Karpas-422 (cell line): ENCODE results near the gene ACTR10. TPM values are rescaled to one million over a fixed set of nuclear protein-coding genes. Genes with fewer than 3 reads are reported as not detected.

ENCODE experiments used
- DNase-seq: peaks from one replicate; pipeline ENCODE4 v3.0.0-alpha.2; 2015
- H2AFZ ChIP-seq: fragments of 200-600 bp; sonication (generic); 2 replicates; pipeline ENCODE4 v1.6.1; 2014; ENCODE audit warnings: antibody characterized with exemption, low read length, mixed read lengths
- H3K27ac ChIP-seq: fragments of 200-600 bp; sonication (generic); 2 replicates; pipeline ENCODE4 v1.5.1; 2014; ENCODE audit warnings: mild to moderate bottlenecking, low read length, moderate library complexity
- H3K27me3 ChIP-seq: fragments of 200-600 bp; sonication (generic); 2 replicates; pipeline ENCODE4 v1.6.1; 2014; ENCODE audit warnings: low read length, mixed read lengths
- H3K36me3 ChIP-seq: fragments of 200-600 bp; sonication (generic); 2 replicates; pipeline ENCODE4 v1.6.1; 2014; ENCODE audit warnings: low read length, mixed read lengths; ENCODE audit not compliant: insufficient read depth
- H3K4me1 ChIP-seq: fragments of 200-600 bp; sonication (generic); 2 replicates; pipeline ENCODE4 v1.6.1; 2014; ENCODE audit warnings: mild to moderate bottlenecking, low read length, mixed read lengths
- H3K4me2 ChIP-seq: fragments of 200-600 bp; sonication (generic); 2 replicates; pipeline ENCODE4 v1.6.1; 2014; ENCODE audit warnings: low read length, low read depth, mild to moderate bottlenecking; ENCODE audit not compliant: poor library complexity, severe bottlenecking
- H3K4me3 ChIP-seq: fragments of 200-600 bp; sonication (generic); 2 replicates; pipeline ENCODE4 v1.5.1; 2014; ENCODE audit warnings: mild to moderate bottlenecking, antibody characterized with exemption, low read length, mixed read lengths
- H3K79me2 ChIP-seq: fragments of 200-600 bp; sonication (generic); 2 replicates; pipeline ENCODE4 v1.6.1; 2014; ENCODE audit warnings: mild to moderate bottlenecking, low read length, mixed read lengths
- H3K9ac ChIP-seq: fragments of 200-600 bp; sonication (generic); 2 replicates; pipeline ENCODE4 v1.6.0; 2014; ENCODE audit warnings: low read length
- H3K9me2 ChIP-seq: fragments of 200-600 bp; sonication (generic), shearing (Covaris generic); replicated peaks from 2 replicates; pipeline ENCODE4 v1.6.0; 2014; ENCODE audit warnings: mild to moderate bottlenecking, low read length, moderate library complexity; ENCODE audit not compliant: insufficient read depth
- H3K9me3 ChIP-seq: fragments of 300-700, 200-600 bp; sonication (generic); 2 replicates; pipeline ENCODE4 v1.6.1; 2014; ENCODE audit warnings: low read length, mixed read lengths
- H4K20me1 ChIP-seq: fragments of 200-600 bp; sonication (generic); 2 replicates; pipeline ENCODE4 v1.6.1; 2014; ENCODE audit warnings: mild to moderate bottlenecking, antibody characterized with exemption, low read length, low read depth; ENCODE audit not compliant: insufficient read depth
- total RNA-seq: library from RNA; depleted of rRNA; stranded (reverse); fragments of >200 nt; shearing (Covaris generic); gene quantifications from 2 replicates; pipeline ENCODE4 v1.2.3, GENCODE V29; 2014; ENCODE audit warnings: low replicate concordance

The ACTR10 gene
- total RNA-seq, 1 experiment from 2014 or later = 153 TPM

- H3K27me3 ChIP-seq = no peaks in the 10 kb centered on the region; the same call in 1 of the 2 replicates
- peaks cover 8% of the 10 kb centered on the region; the same call in 1 of the 2 replicates for H3K36me3 ChIP-seq
- peak overlapping the region; percentile 46 for H2AFZ ChIP-seq
- H3K9me2 ChIP-seq = no peaks in the 10 kb centered on the region
- DNase-seq = no peak
- H3K4me2 ChIP-seq = peak overlapping the region; percentile 76
- peak overlapping the region; percentile 85 for H3K27ac ChIP-seq
- peaks cover 24% of the 10 kb centered on the region for H3K4me1 ChIP-seq
- H3K79me2 ChIP-seq = peaks cover 43% of the 10 kb centered on the region
- peak overlapping the region; percentile 88 for H3K4me3 ChIP-seq
- 0 out of 2 replicates have a peak, but pooled peaks cover 3% of the 10 kb centered on the region for H4K20me1 ChIP-seq
- H3K9ac ChIP-seq = peak overlapping the region; percentile 73
- no peaks in the 10 kb centered on the region for H3K9me3 ChIP-seq
Observed at GRCh38 chr14:58200480-58200841, 512 bp downstream of the ACTR10 start.

- H2AFZ ChIP-seq = peak overlapping the region; percentile 46; the same call in 1 of the 2 replicates
- peaks cover 24% of the 10 kb centered on the region for H3K4me1 ChIP-seq
- H3K36me3 ChIP-seq = peaks cover 8% of the 10 kb centered on the region; the same call in 1 of the 2 replicates
- peak overlapping the region; percentile 76 for H3K4me2 ChIP-seq
- H3K4me3 ChIP-seq = peak overlapping the region; percentile 88
- peaks cover 44% of the 10 kb centered on the region for H3K79me2 ChIP-seq
- H4K20me1 ChIP-seq = 0 out of 2 replicates have a peak, but pooled peaks cover 3% of the 10 kb centered on the region
- no peaks in the 10 kb centered on the region; the same call in 1 of the 2 replicates for H3K27me3 ChIP-seq
- DNase-seq = peak; percentile 70
- no peaks in the 10 kb centered on the region for H3K9me2 ChIP-seq
- H3K9ac ChIP-seq = peak overlapping the region; percentile 73
- H3K27ac ChIP-seq = peak overlapping the region; percentile 85
- no peaks in the 10 kb centered on the region for H3K9me3 ChIP-seq
Observed at GRCh38 chr14:58200846-58201245, 897 bp downstream of the ACTR10 start.

GRCh38 chr14:58213176-58213575 lies 13.2 kb downstream of the ACTR10 start:
- H3K9me2 ChIP-seq = no peaks in the 10 kb centered on the region
- DNase-seq = no peak
- no peaks in the 10 kb centered on the region for H4K20me1 ChIP-seq
- H3K27me3 ChIP-seq = no peaks in the 10 kb centered on the region
- H3K9me3 ChIP-seq = no peaks in the 10 kb centered on the region
- no peaks in the 10 kb centered on the region for H3K4me1 ChIP-seq
- no peak overlapping the region for H3K4me2 ChIP-seq
- H3K79me2 ChIP-seq = peaks cover 8% of the 10 kb centered on the region; the same call in 1 of the 2 replicates
- no peak overlapping the region for H3K9ac ChIP-seq
- peaks cover 59% of the 10 kb centered on the region for H3K36me3 ChIP-seq
- no peak overlapping the region for H3K27ac ChIP-seq
- H3K4me3 ChIP-seq = no peak overlapping the region
- no peak overlapping the region for H2AFZ ChIP-seq

- DNase-seq = no peak
- H3K27ac ChIP-seq = no peak overlapping the region
- peaks cover 46% of the 10 kb centered on the region for H3K36me3 ChIP-seq
- no peaks in the 10 kb centered on the region for H3K4me1 ChIP-seq
- H3K9me2 ChIP-seq = no peaks in the 10 kb centered on the region
- 0 out of 2 replicates have a peak, but pooled peaks cover 7% of the 10 kb centered on the region for H3K79me2 ChIP-seq
- H4K20me1 ChIP-seq = no peaks in the 10 kb centered on the region
- no peaks in the 10 kb centered on the region for H3K9me3 ChIP-seq
- no peak overlapping the region for H3K9ac ChIP-seq
- H3K27me3 ChIP-seq = no peaks in the 10 kb centered on the region
- no peak overlapping the region for H3K4me2 ChIP-seq
- H2AFZ ChIP-seq = no peak overlapping the region
- no peak overlapping the region for H3K4me3 ChIP-seq
Observed at GRCh38 chr14:58215191-58215914, 15.4 kb downstream of the ACTR10 start.

- peaks cover 42% of the 10 kb centered on the region for H3K36me3 ChIP-seq
- H3K4me2 ChIP-seq = no peak overlapping the region
- H4K20me1 ChIP-seq = no peaks in the 10 kb centered on the region
- DNase-seq = no peak
- H2AFZ ChIP-seq = no peak overlapping the region
- H3K9me2 ChIP-seq = no peaks in the 10 kb centered on the region
- H3K4me3 ChIP-seq = no peak overlapping the region
- H3K9me3 ChIP-seq = no peaks in the 10 kb centered on the region
- 0 out of 2 replicates have a peak, but pooled peaks cover 2% of the 10 kb centered on the region for H3K79me2 ChIP-seq
- no peaks in the 10 kb centered on the region for H3K4me1 ChIP-seq
- no peaks in the 10 kb centered on the region for H3K27me3 ChIP-seq
- H3K27ac ChIP-seq = no peak overlapping the region
- no peak overlapping the region for H3K9ac ChIP-seq
Observed at GRCh38 chr14:58216544-58216943, 16.6 kb downstream of the ACTR10 start.

GRCh38 chr14:58227096-58227819 lies 27.3 kb downstream of the ACTR10 start:
- no peak for DNase-seq
- Histone ChIP-seq H3K79me2 (no peaks in the 10 kb centered on the region), H3K9ac (no peak overlapping the region), H3K27me3 (no peaks in the 10 kb centered on the region), H3K9me3 (no peaks in the 10 kb centered on the region), H2AFZ (no peak overlapping the region), H3K27ac (no peak overlapping the region), H3K4me3 (no peak overlapping the region), H3K36me3 (peaks cover 16% of the 10 kb centered on the region; the same call in 1 of the 2 replicates), H3K4me2 (no peak overlapping the region), H4K20me1 (no peaks in the 10 kb centered on the region), H3K4me1 (no peaks in the 10 kb centered on the region; the same call in 1 of the 2 replicates), H3K9me2 (no peaks in the 10 kb centered on the region)

GRCh38 chr14:58238252-58239243 lies 38.6 kb downstream of the ACTR10 start:
- Histone ChIP-seq H3K4me3 (peak overlapping the region; percentile 76), H4K20me1 (no peaks in the 10 kb centered on the region), H3K4me1 (peaks cover 28% of the 10 kb centered on the region), H3K9me3 (no peaks in the 10 kb centered on the region), H3K4me2 (peak overlapping the region; percentile 97), H3K27me3 (no peaks in the 10 kb centered on the region), H3K36me3 (peaks cover 4% of the 10 kb centered on the region; the same call in 1 of the 2 replicates), H3K79me2 (no peaks in the 10 kb centered on the region), H3K9ac (peak overlapping the region; percentile 76), H3K27ac (peak overlapping the region; percentile 44; the same call in 1 of the 2 replicates), H2AFZ (peak overlapping the region; percentile 80), H3K9me2 (no peaks in the 10 kb centered on the region)
- DNase-seq = no peak
